ENCODE results near the gene CISH. TPM values are rescaled to one million over a fixed set of nuclear protein-coding genes. Genes with fewer than 3 reads are reported as not detected.

The CISH gene
- total and polyA plus RNA-seq, 9 of the 15 experiments (the other 6 are each of a cell fraction or from before 2014, with no cell fraction given) = 1.7 to 47.7 (median 18.3) TPM

GRCh38 chr3:50612234-50612882 lies 784 bp upstream of the CISH start (continued):
- TF ChIP-seq ZBTB40 (IDR thresholded peaks at IDR 0.05) (no peak), ZBTB40 (CRISPR knock-in tag; IDR thresholded peaks at IDR 0.05) (no peak), HNRNPH1 (optimal IDR thresholded peaks at IDR 0.05; ENCODE audit: low read depth, low read length) (no peak), ZNF41 (CRISPR knock-in tag; conservative IDR thresholded peaks at IDR 0.05) (no peak), THRB (CRISPR knock-in tag; conservative IDR thresholded peaks at IDR 0.05) (0 out of 2 replicates have a peak, but pooled peaks have one; percentile 29), GATAD2A (IDR thresholded peaks at IDR 0.05) (0 out of 2 replicates have a peak, but pooled peaks have one; percentile 31), PPARD (CRISPR knock-in tag; IDR thresholded peaks at IDR 0.05) (no peak), IRF9 (tag; IDR thresholded peaks at IDR 0.05) (no peak), STAT5B (CRISPR knock-in tag; IDR thresholded peaks at IDR 0.05) (no peak), RAD21 (CRISPR knock-in tag; conservative IDR thresholded peaks at IDR 0.05 in 1 of 2, IDR thresholded peaks at IDR 0.05 in 1 of 2) (peak in 1 of 2 experiments; percentile 14; a peak in 1 of 4 replicates), GABPB2 (CRISPR knock-in tag; conservative IDR thresholded peaks at IDR 0.05) (no peak), BMI1 (IDR thresholded peaks at IDR 0.05; ENCODE audit: low read length) (no peak), FOXJ2 (tag; IDR thresholded peaks at IDR 0.05) (0 out of 2 replicates have a peak, but pooled peaks have one; percentile 34), ZBTB33 (CRISPR knock-in tag; IDR thresholded peaks at IDR 0.05) (no peak), MEIS2 (IDR thresholded peaks at IDR 0.05; ENCODE audit: partially characterized antibody) (no peak)

Data from K562 (cell line).